Adipocyte (in vitro differentiated cells): ENCODE results near the gene ZNF474.
A peak's percentile ranks its signal among the peaks of the same experiment; 100 is the strongest.

Experiments
- DNase-seq: peaks from one replicate; pipeline ENCODE4 v3.0.0-alpha.2; 2015; ENCODE audit warnings: low read depth
- H3K27me3 ChIP-seq: replicated peaks from 2 replicates; pipeline ENCODE4 v1.7.0; 2013; ENCODE audit warnings: mild to moderate bottlenecking, low read length, moderate library complexity; ENCODE audit not compliant: control insufficient read depth, insufficient read depth
- H3K36me3 ChIP-seq: 2 replicates; pipeline ENCODE4 v1.7.0; 2013; ENCODE audit warnings: low read length, mild to moderate bottlenecking, moderate library complexity; ENCODE audit not compliant: control insufficient read depth, insufficient read depth, severe bottlenecking
- H3K4me1 ChIP-seq: 2 replicates; pipeline ENCODE4 v1.7.0; 2013; ENCODE audit warnings: mild to moderate bottlenecking, low read length, moderate library complexity; ENCODE audit not compliant: control insufficient read depth, insufficient read depth
- H3K4me3 ChIP-seq: 2 replicates; pipeline ENCODE4 v1.7.0; 2013; ENCODE audit warnings: mild to moderate bottlenecking, low read length, moderate library complexity
- H3K9ac ChIP-seq: 2 replicates; pipeline ENCODE4 v1.7.0; 2013; ENCODE audit warnings: mild to moderate bottlenecking, low read length, moderate library complexity
- H3K9me3 ChIP-seq: 2 replicates; pipeline ENCODE4 v1.7.0; 2013; ENCODE audit warnings: mild to moderate bottlenecking, low read length, moderate library complexity; ENCODE audit not compliant: control insufficient read depth

ZNF474 gene

DNA sequence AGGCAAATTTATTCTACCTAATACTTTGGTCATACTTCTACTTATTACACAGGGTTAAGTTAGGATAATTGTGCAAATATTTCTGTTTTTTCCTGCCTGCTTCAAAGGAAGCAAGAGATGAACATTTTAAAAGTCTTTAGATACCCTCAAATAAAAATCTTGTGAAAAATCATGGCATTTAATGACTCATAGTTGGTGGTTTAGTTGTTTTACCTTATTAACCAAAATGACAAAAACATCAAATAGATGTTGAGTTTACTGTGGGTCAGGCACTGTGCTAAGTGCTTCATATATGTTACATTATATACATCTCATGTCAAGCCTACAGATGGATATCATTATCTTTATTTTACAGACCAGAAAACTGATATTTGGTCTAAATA is 54.4 kb downstream of the ZNF474 start:
- Histone ChIP-seq H3K4me3 (peak overlapping the region; percentile 26), H3K9ac (peak overlapping the region; percentile 86), H3K36me3 (no peaks in the 10 kb centered on the region), H3K4me1 (peaks cover 43% of the 10 kb centered on the region), H3K27me3 (no peaks in the 10 kb centered on the region), H3K9me3 (no peaks in the 10 kb centered on the region)
- no peak for DNase-seq

DNA sequence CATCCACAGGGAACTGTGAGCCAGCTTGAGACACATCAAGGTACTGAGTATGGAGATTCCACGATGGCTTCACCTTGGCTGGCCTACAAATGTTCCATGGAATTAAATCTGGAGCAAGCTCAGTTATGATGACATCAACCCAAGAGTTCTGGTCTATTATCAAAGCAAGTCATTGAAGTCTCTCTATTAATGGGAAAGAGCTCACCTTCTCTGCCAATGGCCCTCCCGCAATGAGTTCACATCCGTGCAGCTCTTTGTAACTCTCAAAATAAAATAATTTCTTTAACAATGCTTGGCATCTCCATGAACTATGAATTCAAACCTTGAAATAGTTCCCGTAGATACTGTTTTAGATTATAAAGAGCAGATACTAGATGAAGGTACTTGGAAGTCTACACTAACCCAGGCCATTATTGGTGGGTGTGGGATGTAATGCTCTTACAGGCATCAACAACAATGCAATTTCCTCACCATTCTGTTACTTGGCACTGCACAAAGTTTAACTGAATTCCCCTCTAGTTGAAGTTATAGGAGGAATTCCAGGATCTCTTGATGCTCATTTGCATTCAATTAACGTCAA is 55.4 kb downstream of the ZNF474 start:
- H3K9ac ChIP-seq = no peak overlapping the region
- peaks cover 43% of the 10 kb centered on the region for H3K4me1 ChIP-seq
- H3K27me3 ChIP-seq = no peaks in the 10 kb centered on the region
- H3K36me3 ChIP-seq = no peaks in the 10 kb centered on the region
- DNase-seq = no peak
- H3K4me3 ChIP-seq = no peak overlapping the region
- no peaks in the 10 kb centered on the region for H3K9me3 ChIP-seq

DNA sequence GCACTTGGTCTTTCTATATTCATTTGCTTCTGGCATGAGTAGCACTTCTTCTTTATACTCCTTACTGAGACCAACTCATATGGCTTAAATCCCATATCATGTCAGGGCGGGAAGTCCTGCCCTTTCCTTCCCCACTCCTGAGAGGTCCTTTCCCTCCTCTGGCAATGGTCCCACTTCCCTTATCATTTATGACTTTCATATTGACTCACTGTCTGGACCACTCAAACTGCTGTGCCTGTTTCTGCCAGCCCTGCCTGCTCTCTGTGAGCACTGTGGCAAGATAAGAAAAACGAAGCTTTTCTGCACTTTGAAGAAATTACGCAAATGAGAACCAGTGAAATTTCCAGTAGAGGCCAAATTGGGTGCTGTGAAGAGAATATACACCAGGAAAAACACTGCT is 58.1 kb downstream of the ZNF474 start:
- no peak overlapping the region for H3K9ac ChIP-seq
- H3K4me1 ChIP-seq = peaks cover 19% of the 10 kb centered on the region
- H3K27me3 ChIP-seq = no peaks in the 10 kb centered on the region
- no peak overlapping the region for H3K4me3 ChIP-seq
- no peaks in the 10 kb centered on the region for H3K9me3 ChIP-seq
- H3K36me3 ChIP-seq = no peaks in the 10 kb centered on the region
- no peak for DNase-seq

DNA sequence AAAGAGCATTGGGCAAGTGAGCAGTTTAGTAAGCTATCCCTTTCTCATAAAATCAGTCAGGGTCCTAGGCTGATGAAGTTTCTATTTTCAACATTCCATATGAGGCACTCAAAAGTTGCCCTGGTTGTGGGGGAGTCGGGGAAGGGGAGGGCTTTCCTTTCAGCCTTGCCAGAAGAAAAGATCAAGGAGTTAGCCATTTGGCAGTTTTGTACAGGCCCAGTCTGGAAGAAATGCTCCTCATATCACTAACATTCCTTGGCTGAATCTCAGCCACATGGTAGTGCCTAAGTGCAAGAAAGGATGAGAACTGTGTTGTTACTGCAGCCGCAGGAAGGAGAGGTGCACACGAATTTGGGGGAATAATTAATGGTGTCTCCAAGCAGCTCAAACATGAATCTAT is 60.8 kb downstream of the ZNF474 start:
- H3K4me1 ChIP-seq = peaks cover 3% of the 10 kb centered on the region
- no peak overlapping the region for H3K4me3 ChIP-seq
- DNase-seq = no peak
- no peaks in the 10 kb centered on the region for H3K9me3 ChIP-seq
- H3K36me3 ChIP-seq = no peaks in the 10 kb centered on the region
- H3K9ac ChIP-seq = no peak overlapping the region
- no peaks in the 10 kb centered on the region for H3K27me3 ChIP-seq

DNA sequence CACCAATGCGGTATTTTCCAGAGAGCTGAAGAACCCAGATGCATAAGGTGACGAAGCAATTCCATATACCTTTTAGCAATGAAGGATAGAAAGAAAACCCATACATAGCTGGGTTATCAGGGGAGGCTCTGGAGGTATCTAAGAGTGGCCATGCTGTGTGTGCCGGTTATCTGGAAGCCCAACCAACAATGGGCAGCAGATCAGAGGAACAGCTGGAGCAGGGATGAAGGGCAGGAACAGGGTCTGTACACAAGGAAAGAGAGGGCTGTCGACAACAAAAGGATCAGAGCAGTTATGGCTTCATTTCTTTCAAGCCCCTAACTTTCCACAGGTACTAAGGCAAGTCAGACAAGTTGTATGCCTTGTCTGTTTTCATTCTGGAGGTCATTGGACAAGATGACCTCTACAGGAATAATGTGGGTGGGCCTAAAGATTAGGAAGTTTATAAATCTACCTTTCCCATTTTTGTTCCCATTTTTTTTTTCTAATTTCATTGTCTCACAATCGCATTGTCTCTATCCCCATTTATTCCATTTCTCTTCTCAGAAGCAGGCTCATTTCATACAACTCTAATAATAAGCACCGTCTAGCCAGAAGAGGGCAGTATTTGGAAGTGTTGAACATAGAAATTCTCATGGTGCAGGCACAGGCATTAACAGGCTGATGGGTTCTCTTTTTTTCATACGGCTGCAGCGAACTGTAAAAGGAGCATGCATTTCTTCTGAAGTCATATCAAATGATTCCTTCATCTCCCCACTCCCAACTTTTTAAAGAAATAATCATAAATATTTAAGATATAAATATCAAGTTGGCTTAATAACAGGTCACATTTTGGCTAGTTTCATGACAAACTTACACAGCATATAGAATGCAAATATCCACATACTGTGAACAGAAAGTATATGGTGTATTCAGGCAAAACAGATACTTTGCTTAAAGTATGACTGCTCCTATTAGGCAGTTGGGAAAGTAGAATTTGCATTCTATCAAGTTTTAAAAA is 63.5 kb downstream of the ZNF474 start:
- no peaks in the 10 kb centered on the region for H3K36me3 ChIP-seq
- no peaks in the 10 kb centered on the region for H3K27me3 ChIP-seq
- H3K4me1 ChIP-seq = peaks cover 3% of the 10 kb centered on the region
- no peak overlapping the region for H3K4me3 ChIP-seq
- H3K9ac ChIP-seq = no peak overlapping the region
- H3K9me3 ChIP-seq = no peaks in the 10 kb centered on the region
- peak; percentile 92 for DNase-seq

DNA sequence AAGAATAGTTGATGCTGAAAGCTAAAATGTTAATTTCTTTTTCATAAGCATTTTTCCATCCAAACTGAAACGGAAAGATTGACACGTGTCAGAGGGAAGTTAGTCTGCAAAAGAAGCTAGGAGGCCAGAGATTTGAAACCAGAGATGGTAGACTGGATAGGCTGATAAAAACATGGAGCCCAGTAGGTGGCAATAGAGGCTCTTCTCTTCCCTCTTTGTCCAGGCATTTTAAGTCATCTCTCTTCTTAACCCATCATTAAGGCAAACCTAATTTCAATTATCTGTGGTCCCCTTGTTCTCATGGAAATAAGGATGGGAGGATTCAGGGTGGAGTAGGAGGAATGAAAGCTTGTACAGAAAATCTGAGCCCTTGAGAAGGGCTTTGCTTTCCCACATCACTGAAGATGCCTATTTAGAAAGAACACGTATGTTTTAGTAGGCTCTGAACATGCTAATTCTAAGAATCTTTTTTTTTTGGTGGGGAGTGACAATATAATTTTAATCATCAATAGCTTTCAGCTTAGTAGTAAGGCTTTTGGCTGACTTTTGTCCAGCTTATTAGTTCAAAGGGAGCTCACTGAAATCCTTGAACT is 66.6 kb downstream of the ZNF474 start:
- H3K36me3 ChIP-seq = no peaks in the 10 kb centered on the region
- peak; percentile 86 for DNase-seq
- H3K4me3 ChIP-seq = no peak overlapping the region
- peaks cover 3% of the 10 kb centered on the region for H3K4me1 ChIP-seq
- no peak overlapping the region for H3K9ac ChIP-seq
- no peaks in the 10 kb centered on the region for H3K9me3 ChIP-seq
- no peaks in the 10 kb centered on the region for H3K27me3 ChIP-seq

DNA sequence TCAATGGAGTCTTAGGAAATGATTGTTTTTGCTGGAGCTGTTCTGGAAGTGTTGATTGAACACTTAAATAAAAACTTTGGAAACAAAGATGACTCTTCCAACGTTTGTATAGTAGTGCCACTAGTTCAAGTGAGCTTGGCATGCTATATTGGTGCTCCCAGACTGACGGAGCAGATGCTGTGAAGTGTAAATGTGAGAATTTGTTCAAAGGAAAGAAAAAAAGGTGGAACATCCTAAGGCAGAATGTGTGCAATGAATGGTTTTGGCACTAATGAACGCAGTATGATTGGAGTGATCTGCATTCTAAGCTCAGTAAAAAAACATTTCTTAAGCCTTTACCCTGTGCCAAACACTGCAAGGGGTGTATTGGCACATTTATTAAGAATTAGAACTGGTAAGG is 69.8 kb downstream of the ZNF474 start:
- Histone ChIP-seq H3K9me3 (no peaks in the 10 kb centered on the region), H3K4me1 (no peaks in the 10 kb centered on the region), H3K9ac (no peak overlapping the region), H3K27me3 (no peaks in the 10 kb centered on the region), H3K36me3 (no peaks in the 10 kb centered on the region), H3K4me3 (no peak overlapping the region)
- no peak for DNase-seq

DNA sequence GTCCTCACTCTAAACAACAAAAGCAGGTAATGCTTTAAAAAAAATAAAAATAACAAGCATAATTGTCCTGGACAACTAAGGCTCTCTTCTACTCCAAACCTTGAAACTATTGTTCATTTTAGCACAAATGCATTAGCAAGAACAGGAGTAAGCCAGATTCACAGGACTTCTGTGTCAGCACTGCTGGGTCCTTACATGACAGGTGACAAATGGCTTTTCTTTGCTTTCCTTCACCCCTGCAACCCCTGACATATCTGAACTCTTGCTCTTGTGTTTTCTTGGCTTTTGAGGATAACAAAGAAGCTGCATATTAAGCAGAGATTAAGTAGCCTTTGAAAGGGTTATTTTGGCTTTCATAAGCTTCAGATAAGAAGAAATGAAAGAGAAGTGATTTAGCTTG is 71.1 kb downstream of the ZNF474 start:
- H3K27me3 ChIP-seq = no peaks in the 10 kb centered on the region
- no peaks in the 10 kb centered on the region for H3K36me3 ChIP-seq
- no peak for DNase-seq
- no peaks in the 10 kb centered on the region for H3K4me1 ChIP-seq
- no peak overlapping the region for H3K4me3 ChIP-seq
- H3K9ac ChIP-seq = no peak overlapping the region
- no peaks in the 10 kb centered on the region for H3K9me3 ChIP-seq

DNA sequence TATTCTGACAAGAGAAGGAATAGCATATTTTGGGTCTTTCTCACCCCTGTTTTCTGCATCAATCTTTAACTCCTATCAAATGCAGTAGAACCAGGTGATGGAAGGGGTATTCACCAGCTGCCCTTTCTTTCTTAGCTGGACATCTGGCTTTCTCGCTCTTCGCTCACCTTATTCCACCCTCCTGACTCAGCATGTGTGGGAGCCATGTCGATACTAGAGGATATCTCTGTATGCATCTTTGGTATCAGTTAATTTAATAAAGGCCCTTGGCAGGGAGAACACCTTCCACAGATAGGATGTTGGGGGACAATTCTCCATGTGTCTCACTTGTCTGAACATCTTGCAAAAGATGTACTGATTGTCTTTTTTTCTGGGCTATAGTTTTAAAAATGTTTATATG is 71.5 kb downstream of the ZNF474 start:
- no peaks in the 10 kb centered on the region for H3K4me1 ChIP-seq
- H3K4me3 ChIP-seq = no peak overlapping the region
- no peak for DNase-seq
- no peaks in the 10 kb centered on the region for H3K27me3 ChIP-seq
- H3K36me3 ChIP-seq = no peaks in the 10 kb centered on the region
- no peaks in the 10 kb centered on the region for H3K9me3 ChIP-seq
- H3K9ac ChIP-seq = no peak overlapping the region

DNA sequence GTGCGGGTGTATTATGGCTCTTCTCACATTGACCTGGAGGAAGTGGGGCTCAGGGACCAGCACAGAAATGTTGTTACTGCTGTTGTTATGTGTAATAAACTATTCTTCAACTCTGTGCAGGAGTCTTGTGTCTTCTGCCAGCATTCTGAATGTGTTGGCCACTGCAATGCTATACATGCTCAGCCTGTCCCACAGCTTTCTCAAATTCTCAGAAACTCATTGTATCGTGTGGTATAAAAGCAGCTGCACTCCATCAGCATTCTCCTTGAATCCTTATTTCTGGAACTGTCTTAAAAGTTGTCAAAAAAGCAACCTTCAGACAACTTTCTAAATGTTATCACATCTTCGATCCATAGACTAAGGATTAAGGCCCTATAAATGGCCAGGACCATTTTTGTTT is 72.0 kb downstream of the ZNF474 start:
- no peaks in the 10 kb centered on the region for H3K27me3 ChIP-seq
- no peaks in the 10 kb centered on the region for H3K36me3 ChIP-seq

DNA sequence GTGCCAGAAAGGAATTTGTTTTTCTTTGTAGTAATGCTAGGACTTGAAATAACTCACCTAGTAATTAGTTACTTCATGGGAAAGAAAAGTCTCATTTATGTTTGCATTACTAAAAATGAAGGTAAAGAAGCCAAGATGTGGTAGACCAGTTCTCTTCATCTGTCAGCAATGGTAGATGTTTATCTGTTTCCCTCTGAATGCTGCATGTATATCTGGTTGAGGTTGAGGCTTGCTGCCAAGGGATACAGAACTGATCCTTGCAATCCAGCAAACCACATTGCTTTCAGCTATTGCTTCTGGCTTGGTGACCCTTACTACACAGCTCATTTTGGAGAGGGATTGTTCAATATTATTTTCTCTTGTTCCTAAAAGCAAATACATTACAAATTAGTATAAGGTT is 73.6 kb downstream of the ZNF474 start:
- no peak overlapping the region for H3K9ac ChIP-seq
- DNase-seq = peak; percentile 75
- H3K36me3 ChIP-seq = no peaks in the 10 kb centered on the region
- H3K4me3 ChIP-seq = no peak overlapping the region
- H3K4me1 ChIP-seq = no peaks in the 10 kb centered on the region
- no peaks in the 10 kb centered on the region for H3K27me3 ChIP-seq
- no peaks in the 10 kb centered on the region for H3K9me3 ChIP-seq

More for the DNA sequence above, 72.0 kb downstream of the ZNF474 start:
- DNase-seq = no peak
- H3K4me3 ChIP-seq = no peak overlapping the region
- H3K9me3 ChIP-seq = no peaks in the 10 kb centered on the region
- no peaks in the 10 kb centered on the region for H3K4me1 ChIP-seq
- H3K9ac ChIP-seq = no peak overlapping the region
